ENCODE data around the gene WDR1.
A peak's percentile ranks its signal among the peaks of the same experiment; 100 is the strongest.

The WDR1 gene

DNA sequence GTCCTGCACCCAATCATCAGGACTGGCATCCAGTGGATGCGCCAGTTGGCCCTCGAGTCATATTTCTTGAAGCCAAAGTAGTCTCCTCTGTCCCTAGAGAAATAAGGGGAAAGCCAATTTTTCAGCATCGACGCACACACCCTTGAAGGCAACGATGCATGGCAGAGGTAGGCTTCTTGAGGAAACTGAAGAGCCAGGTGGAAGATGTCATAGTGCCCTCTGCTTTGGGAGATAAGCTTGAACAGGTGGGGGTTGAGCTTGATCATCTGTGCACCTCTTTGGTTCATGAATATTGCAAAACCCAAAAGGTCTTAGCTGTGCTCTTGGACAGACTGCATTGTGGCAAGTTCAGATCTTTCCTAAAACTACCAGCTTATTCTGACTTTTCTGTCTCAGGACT, 34.6 kb upstream of the WDR1 start:
- H3K79me2 ChIP-seq (ENCODE audit: control insufficient read depth, insufficient read depth, low read length, poor library complexity), result no peaks in the 10 kb centered on the region
- no peaks in the 10 kb centered on the region for H3K36me3 ChIP-seq (ENCODE audit: control insufficient read depth in 1 of 2, insufficient read depth in 2 of 2, low read length in 2 of 2)
- no peaks in the 10 kb centered on the region for H3K79me1 ChIP-seq (ENCODE audit: low read length)
- no peak overlapping the region for H3K14ac ChIP-seq (ENCODE audit: low read length)
- no peak overlapping the region for H4K91ac ChIP-seq (ENCODE audit: low read depth, low read length)
- no peak for DNase-seq
- H2AFZ ChIP-seq (ENCODE audit: insufficient read depth, low read length, poor library complexity), result no peak overlapping the region
- no peak overlapping the region for H2BK5ac ChIP-seq (ENCODE audit: low read depth, low read length, poor library complexity)
- H2AK5ac ChIP-seq (ENCODE audit: low read length), result no peak overlapping the region
- no peak overlapping the region for H3K4ac ChIP-seq (ENCODE audit: low read depth, low read length)
- no peak overlapping the region for H3K18ac ChIP-seq (ENCODE audit: low read length)
- H4K8ac ChIP-seq (ENCODE audit: low read depth, low read length), result no peak overlapping the region
- H3K4me1 ChIP-seq (ENCODE audit: control insufficient read depth in 1 of 2, insufficient read depth in 2 of 2, low read length in 2 of 2), result peaks cover 0 to 2% of the 10 kb centered on the region in 2 experiments
- H3K27ac ChIP-seq (ENCODE audit: low read depth, low read length), result no peak overlapping the region
- no CpG with 5 or more reads among the region's 5 CpGs for WGBS (ENCODE audit: extremely low coverage, insufficient coverage, insufficient read length)
- H4K12ac ChIP-seq (ENCODE audit: low read depth, low read length), result no peak overlapping the region
- no peak overlapping the region for H3K9ac ChIP-seq (ENCODE audit: low read length)
- no peak overlapping the region for H3K4me3 ChIP-seq (ENCODE audit: low read depth, low read length)
- H3K27me3 ChIP-seq (ENCODE audit: insufficient read depth, low read length), result no peaks in the 10 kb centered on the region
- H2BK120ac ChIP-seq (ENCODE audit: insufficient read depth, low read length, poor library complexity), result no peak overlapping the region
- H3K4me2 ChIP-seq (ENCODE audit: low read length), result no peak overlapping the region
- H2BK12ac ChIP-seq (ENCODE audit: low read length), result no peak overlapping the region
- no peaks in the 10 kb centered on the region for H3K9me3 ChIP-seq (ENCODE audit: insufficient read depth, low read depth, low read length)
- H3K23ac ChIP-seq (ENCODE audit: low read length), result no peak overlapping the region

DNA sequence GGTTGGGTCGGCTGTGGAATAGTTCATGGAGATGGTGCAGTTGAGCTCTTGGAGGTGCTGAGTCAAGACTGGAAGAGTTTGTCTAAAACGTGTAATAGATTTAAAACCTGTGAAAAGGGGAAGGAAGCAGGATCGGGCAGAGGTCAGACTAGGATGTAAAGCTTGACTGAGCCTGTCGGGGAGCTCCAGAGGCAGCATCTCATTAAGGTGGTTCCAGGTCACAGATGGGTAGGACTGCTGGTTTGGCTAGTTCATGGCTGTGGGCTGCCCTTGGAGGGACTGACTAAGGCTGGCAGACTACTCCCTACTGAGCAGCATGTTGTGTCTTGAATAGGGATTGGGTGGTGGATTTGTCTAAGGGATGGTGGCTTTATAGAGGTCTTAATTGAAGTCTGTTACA, 28.4 kb upstream of the WDR1 start:
- Histone ChIP-seq H4K8ac (ENCODE audit: low read depth, low read length) (no peak overlapping the region), H3K27ac (ENCODE audit: low read depth, low read length) (no peak overlapping the region), H3K23ac (ENCODE audit: low read length) (no peak overlapping the region), H3K4me3 (ENCODE audit: low read depth, low read length) (no peak overlapping the region), H2BK120ac (ENCODE audit: insufficient read depth, low read length, poor library complexity) (no peak overlapping the region), H3K27me3 (ENCODE audit: insufficient read depth, low read length) (no peaks in the 10 kb centered on the region), H3K4me2 (ENCODE audit: low read length) (no peak overlapping the region), H3K79me2 (ENCODE audit: control insufficient read depth, insufficient read depth, low read length, poor library complexity) (no peaks in the 10 kb centered on the region), H3K14ac (ENCODE audit: low read length) (no peak overlapping the region), H2BK5ac (ENCODE audit: low read depth, low read length, poor library complexity) (no peak overlapping the region), H4K12ac (ENCODE audit: low read depth, low read length) (no peak overlapping the region), H2AK5ac (ENCODE audit: low read length) (no peak overlapping the region), H3K9me3 (ENCODE audit: insufficient read depth, low read depth, low read length) (peaks cover 2% of the 10 kb centered on the region), H3K18ac (ENCODE audit: low read length) (no peak overlapping the region), H3K4me1 (ENCODE audit: control insufficient read depth in 1 of 2, insufficient read depth in 2 of 2, low read length in 2 of 2) (no peaks in the 10 kb centered on the region), H4K91ac (ENCODE audit: low read depth, low read length) (no peak overlapping the region), H3K9ac (ENCODE audit: low read length) (no peak overlapping the region), H3K79me1 (ENCODE audit: low read length) (no peaks in the 10 kb centered on the region), H3K4ac (ENCODE audit: low read depth, low read length) (no peak overlapping the region), H2AFZ (ENCODE audit: insufficient read depth, low read length, poor library complexity) (no peak overlapping the region), H3K36me3 (ENCODE audit: control insufficient read depth in 1 of 2, insufficient read depth in 2 of 2, low read length in 2 of 2) (no peaks in the 10 kb centered on the region), H2BK12ac (ENCODE audit: low read length) (no peak overlapping the region)
- no CpG with 5 or more reads among the region's 4 CpGs for WGBS (ENCODE audit: extremely low coverage, insufficient coverage, insufficient read length)
- DNase-seq, result no peak

DNA sequence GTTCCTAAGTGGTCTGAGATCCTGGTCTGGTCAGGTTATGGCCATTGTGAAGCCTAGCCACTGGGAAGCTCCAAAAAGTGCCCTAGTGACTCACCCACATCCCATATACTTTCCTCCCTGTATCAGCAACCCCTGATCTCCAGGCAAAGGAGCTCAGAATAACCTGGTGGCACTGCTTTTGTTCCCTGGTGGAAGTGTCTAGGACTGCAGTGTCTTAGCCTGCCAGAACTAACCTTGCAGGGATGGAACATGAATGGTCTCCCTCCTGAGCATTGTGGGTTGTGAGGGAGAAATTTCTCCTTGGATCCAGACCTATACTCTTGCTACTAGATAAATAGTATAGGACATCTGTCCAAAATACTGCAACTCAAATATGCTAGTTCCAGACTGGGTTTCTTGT, 27.9 kb upstream of the WDR1 start:
- Histone ChIP-seq H4K91ac (ENCODE audit: low read depth, low read length) (no peak overlapping the region), H3K79me1 (ENCODE audit: low read length) (no peaks in the 10 kb centered on the region), H4K12ac (ENCODE audit: low read depth, low read length) (no peak overlapping the region)

GRCh38 chr4:10143171-10143570, 26.6 kb upstream of the WDR1 start:
- Histone ChIP-seq H3K9ac (ENCODE audit: low read length) (no peak overlapping the region), H3K27me3 (ENCODE audit: insufficient read depth, low read length) (no peaks in the 10 kb centered on the region), H3K27ac (ENCODE audit: low read depth, low read length) (no peak overlapping the region), H2BK120ac (ENCODE audit: insufficient read depth, low read length, poor library complexity) (no peak overlapping the region), H2AFZ (ENCODE audit: insufficient read depth, low read length, poor library complexity) (no peak overlapping the region), H3K79me2 (ENCODE audit: control insufficient read depth, insufficient read depth, low read length, poor library complexity) (no peaks in the 10 kb centered on the region), H2AK5ac (ENCODE audit: low read length) (no peak overlapping the region), H3K9me3 (ENCODE audit: insufficient read depth, low read depth, low read length) (peaks cover 2% of the 10 kb centered on the region), H3K4me1 (ENCODE audit: control insufficient read depth in 1 of 2, insufficient read depth in 2 of 2, low read length in 2 of 2) (no peaks in the 10 kb centered on the region), H4K12ac (ENCODE audit: low read depth, low read length) (no peak overlapping the region), H2BK12ac (ENCODE audit: low read length) (no peak overlapping the region), H2BK5ac (ENCODE audit: low read depth, low read length, poor library complexity) (no peak overlapping the region), H3K18ac (ENCODE audit: low read length) (no peak overlapping the region), H3K36me3 (ENCODE audit: control insufficient read depth in 1 of 2, insufficient read depth in 2 of 2, low read length in 2 of 2) (no peaks in the 10 kb centered on the region), H4K8ac (ENCODE audit: low read depth, low read length) (no peak overlapping the region), H3K4ac (ENCODE audit: low read depth, low read length) (no peak overlapping the region), H4K91ac (ENCODE audit: low read depth, low read length) (no peak overlapping the region), H3K23ac (ENCODE audit: low read length) (no peak overlapping the region), H3K4me3 (ENCODE audit: low read depth, low read length) (no peak overlapping the region), H3K14ac (ENCODE audit: low read length) (no peak overlapping the region), H3K79me1 (ENCODE audit: low read length) (no peaks in the 10 kb centered on the region), H3K4me2 (ENCODE audit: low read length) (no peak overlapping the region)
- no CpG with 5 or more reads among the region's 6 CpGs for WGBS (ENCODE audit: extremely low coverage, insufficient coverage, insufficient read length)
- peak; percentile 66 to 81 for DNase-seq

More for the DNA sequence above, 27.9 kb upstream of the WDR1 start:
- H3K9ac ChIP-seq (ENCODE audit: low read length), result no peak overlapping the region
- H2BK120ac ChIP-seq (ENCODE audit: insufficient read depth, low read length, poor library complexity), result no peak overlapping the region
- H2BK5ac ChIP-seq (ENCODE audit: low read depth, low read length, poor library complexity), result no peak overlapping the region
- DNase-seq, result no peak
- no peak overlapping the region for H2AFZ ChIP-seq (ENCODE audit: insufficient read depth, low read length, poor library complexity)
- no peaks in the 10 kb centered on the region for H3K79me2 ChIP-seq (ENCODE audit: control insufficient read depth, insufficient read depth, low read length, poor library complexity)
- no peak overlapping the region for H2BK12ac ChIP-seq (ENCODE audit: low read length)
- H3K27me3 ChIP-seq (ENCODE audit: insufficient read depth, low read length), result no peaks in the 10 kb centered on the region
- no peak overlapping the region for H2AK5ac ChIP-seq (ENCODE audit: low read length)
- H3K27ac ChIP-seq (ENCODE audit: low read depth, low read length), result no peak overlapping the region
- H3K4me1 ChIP-seq (ENCODE audit: control insufficient read depth in 1 of 2, insufficient read depth in 2 of 2, low read length in 2 of 2), result no peaks in the 10 kb centered on the region
- no peak overlapping the region for H3K18ac ChIP-seq (ENCODE audit: low read length)
- no peak overlapping the region for H3K4ac ChIP-seq (ENCODE audit: low read depth, low read length)
- peaks cover 2% of the 10 kb centered on the region for H3K9me3 ChIP-seq (ENCODE audit: insufficient read depth, low read depth, low read length)
- no peak overlapping the region for H3K23ac ChIP-seq (ENCODE audit: low read length)
- H3K4me3 ChIP-seq (ENCODE audit: low read depth, low read length), result no peak overlapping the region
- H4K8ac ChIP-seq (ENCODE audit: low read depth, low read length), result no peak overlapping the region
- H3K14ac ChIP-seq (ENCODE audit: low read length), result no peak overlapping the region
- H3K4me2 ChIP-seq (ENCODE audit: low read length), result no peak overlapping the region
- H3K36me3 ChIP-seq (ENCODE audit: control insufficient read depth in 1 of 2, insufficient read depth in 2 of 2, low read length in 2 of 2), result no peaks in the 10 kb centered on the region
